HCT116 (cell line): Measurements from ENCODE around the gene CA12. TPM values are rescaled to one million over a fixed set of nuclear protein-coding genes. Genes with fewer than 3 reads are reported as not detected.

ENCODE experiments used
- ATAC-seq: fragments of 200-7000 bp; cut with Tn5 transposase; 2 replicates; pipeline ENCODE4 v1.9.1; 2020; ENCODE audit warnings: mild to moderate bottlenecking, moderate library complexity
- BruUV-seq: library from RNA; stranded (reverse); fragments of 400-500 nt; replicated peaks from 2 replicates; lab custom pipeline; 2021; lab: Mats Ljungman, UMichigan
- CTCF ChIA-PET: fragments of 300-600 bp; sonication (Branson Sonifier 250); formaldehyde crosslinking; loops from one replicate; lab custom pipeline; 2021; ENCODE audit warnings: antibody characterized with exemption; lab: Charles Lee
- POLR2A ChIA-PET: fragments of 300-600, 350-600 bp; sonication (Branson Sonifier 250); formaldehyde crosslinking; loops from one replicate; lab custom pipeline; 2021; ENCODE audit warnings: antibody characterized with exemption; lab: Charles Lee
- RAD21 ChIA-PET, 2 experiments: fragments of 300-600 bp; sonication (Branson Sonifier 250); formaldehyde crosslinking; loops; one replicate each; lab custom pipeline; 2023; ENCODE audit warnings: low total read pairs in 2 of 2; ENCODE audit not compliant: uncharacterized antibody in 2 of 2, unreplicated experiment in 2 of 2, low non-redundant PET in 1 of 2; lab: Charles Lee
- DNase-seq: peaks from one replicate; pipeline ENCODE4 v3.0.0-alpha.2; 2010; ENCODE audit warnings: low read depth, low spot score
- H2AFZ ChIP-seq: fragments of 200-600 bp; shearing (Covaris generic), sonication (generic); 2 replicates; pipeline ENCODE4 v1.6.1; 2017; ENCODE audit warnings: low read depth, mixed run types, mixed read lengths, antibody characterized with exemption, low read length; ENCODE audit not compliant: poor library complexity, severe bottlenecking
- H3K27ac ChIP-seq: 2 replicates; pipeline ENCODE4 v1.5.1; 2012; ENCODE audit warnings: low read depth, low read length
- H3K27me3 ChIP-seq: fragments of 200-600 bp; sonication (generic); 2 replicates; pipeline ENCODE4 v1.6.1; 2016; ENCODE audit warnings: mixed run types, low read length, mixed read lengths; ENCODE audit not compliant: insufficient read depth
- H3K36me3 ChIP-seq, 2 experiments: fragments of 200-500 bp in 1 of 2; fragments of 200-600 bp in 1 of 2; sonication (Bioruptor generic) in 1 of 2; sonication (generic) in 1 of 2; 2 replicates each; pipeline versions ENCODE4 v1.5.1 to v1.6.1; 2014 to 2016; ENCODE audit warnings: low read length in 2 of 2, inconsistent platforms in 1 of 2, mixed read lengths in 1 of 2, mixed run types in 1 of 2; ENCODE audit not compliant: insufficient read depth in 2 of 2, control insufficient read depth in 1 of 2
- H3K4me1 ChIP-seq, 2 experiments: fragments of 200-600 bp in 1 of 2; sonication (generic) in 1 of 2; 2 replicates each; pipeline versions ENCODE4 v1.5.1 to v1.6.1; 2012 to 2017; ENCODE audit warnings: low read length in 2 of 2, inconsistent platforms in 1 of 2, mild to moderate bottlenecking in 1 of 2, mixed read lengths in 1 of 2, mixed run types in 1 of 2, moderate library complexity in 1 of 2; ENCODE audit not compliant: insufficient read depth in 2 of 2, control insufficient read depth in 1 of 2
- H3K4me2 ChIP-seq: fragments of 200-600 bp; sonication (generic); 2 replicates; pipeline ENCODE4 v1.6.1; 2017; ENCODE audit warnings: mixed run types, low read length, mixed read lengths
- H3K4me3 ChIP-seq, 2 experiments: fragments of 200-600 bp in 1 of 2; sonication (generic) in 1 of 2; replicated peaks in 1 of 2; 2 replicates each; pipeline ENCODE4 v1.5.1; 2011 to 2016; ENCODE audit warnings: low read length in 2 of 2, control low read depth in 1 of 2, low read depth in 1 of 2, mild to moderate bottlenecking in 1 of 2, mixed read lengths in 1 of 2, mixed run types in 1 of 2
- H3K79me2 ChIP-seq: fragments of 200-600 bp; sonication (generic); 2 replicates; pipeline ENCODE4 v1.6.1; 2017; ENCODE audit warnings: mild to moderate bottlenecking, mixed run types, low read length, moderate library complexity, mixed read lengths; ENCODE audit not compliant: insufficient read depth
- H3K9ac ChIP-seq: fragments of 200-600 bp; sonication (generic); 2 replicates; pipeline ENCODE4 v1.6.1; 2016; ENCODE audit warnings: low read length, mixed read lengths
- H3K9me2 ChIP-seq: fragments of 200-600 bp; sonication (generic), shearing (Covaris generic); 2 replicates; pipeline ENCODE4 v1.6.1; 2017; ENCODE audit warnings: mixed run types, mild to moderate bottlenecking, moderate library complexity; ENCODE audit not compliant: insufficient read depth
- H3K9me3 ChIP-seq, 2 experiments: fragments of 200-500 bp in 1 of 2; fragments of 200-600 bp in 1 of 2; sonication (Bioruptor generic) in 1 of 2; sonication (generic) in 1 of 2; 2 replicates each; pipeline ENCODE4 v1.6.1; 2014 to 2017; ENCODE audit warnings: low read length in 2 of 2, mixed read lengths in 2 of 2, inconsistent platforms in 1 of 2, low read depth in 1 of 2, mild to moderate bottlenecking in 1 of 2, mixed run types in 1 of 2, moderate library complexity in 1 of 2; ENCODE audit not compliant: control insufficient read depth in 1 of 2, insufficient read depth in 1 of 2
- H4K20me1 ChIP-seq: fragments of 200-600 bp; sonication (generic), shearing (Covaris generic); 2 replicates; pipeline ENCODE4 v1.6.1; 2017; ENCODE audit warnings: mixed run types, mild to moderate bottlenecking, moderate library complexity; ENCODE audit not compliant: insufficient read depth
- CBX3 ChIP-seq: IDR thresholded peaks from 2 replicates; pipeline ENCODE4 v1.6.1; 2012; ENCODE audit warnings: low read depth
- EGR1 ChIP-seq: IDR thresholded peaks from 2 replicates; pipeline ENCODE4 v1.6.1; 2012; ENCODE audit warnings: low read depth
- EZH2phosphoT487 ChIP-seq: fragments of 200-600 bp; IDR thresholded peaks from 2 replicates; pipeline ENCODE4 v1.6.1; 2018; ENCODE audit warnings: antibody characterized with exemption, borderline replicate concordance
- FOSL1 ChIP-seq: IDR thresholded peaks from 2 replicates; pipeline ENCODE4 v1.6.1; 2012; ENCODE audit warnings: low read depth
- POLR2A ChIP-seq: IDR thresholded peaks from 2 replicates; pipeline ENCODE4 v1.7.0; 2011; ENCODE audit warnings: borderline replicate concordance; ENCODE audit not compliant: insufficient read depth, insufficient read length; ENCODE audit errors: extremely low read depth
- SP1 ChIP-seq: IDR thresholded peaks from 2 replicates; pipeline ENCODE4 v1.6.1; 2012; ENCODE audit warnings: low read depth
- YY1 ChIP-seq: IDR thresholded peaks from 2 replicates; pipeline ENCODE4 v1.6.1; 2011; ENCODE audit warnings: low read length, low read depth, moderate library complexity, mild to moderate bottlenecking; ENCODE audit not compliant: insufficient replicate concordance; ENCODE audit errors: extremely low read depth
- ZFX ChIP-seq: fragments of 450-650 bp; IDR thresholded peaks from 2 replicates; pipeline ENCODE4 v1.6.1; 2017
- intact Hi-C: fragments of 100-400 bp; cut with micrococcal nuclease; formaldehyde crosslinking; loops from 2 replicates; pipeline ENCODE4 v1.10.0; 2022
- total RNA-seq: library from RNA; stranded (reverse); gene quantifications from one replicate; pipeline ENCODE4 v1.2.1, GENCODE V29; 2021; ENCODE audit not compliant: unreplicated experiment

CA12 gene
- total RNA-seq, 1 experiment from 2014 or later, result 1.8 TPM

- CTCF ChIA-PET, result no interaction called here
- H3K4me3 ChIP-seq, result no peak overlapping the region
- H3K27ac ChIP-seq, result no peak overlapping the region
- H3K4me1 ChIP-seq, result no peaks in the 10 kb centered on the region
- TF ChIP-seq CBX3 (no peak), YY1 (no peak), SP1 (no peak), ZFX (no peak), EZH2phosphoT487 (no peak), FOSL1 (no peak), POLR2A (no peak)
- no TSS peak for BruUV-seq
- no peak overlapping the region for H2AFZ ChIP-seq
- H4K20me1 ChIP-seq, result no peaks in the 10 kb centered on the region
- H3K9ac ChIP-seq, result no peak overlapping the region
- intact Hi-C loops, result no loop called here
- no peaks in the 10 kb centered on the region for H3K27me3 ChIP-seq
- POLR2A ChIA-PET, result no interaction called here
- RAD21 ChIA-PET, result no interaction called here
- no peak overlapping the region for H3K4me2 ChIP-seq
- ATAC-seq, result no peak
- no peaks in the 10 kb centered on the region for H3K9me2 ChIP-seq
- no peaks in the 10 kb centered on the region for H3K9me3 ChIP-seq
- no peak for DNase-seq
- H3K79me2 ChIP-seq, result no peaks in the 10 kb centered on the region
- H3K36me3 ChIP-seq, result no peaks in the 10 kb centered on the region
Measured at GRCh38 chr15:63348392-63348791, 33.3 kb downstream of the CA12 start.

DNA sequence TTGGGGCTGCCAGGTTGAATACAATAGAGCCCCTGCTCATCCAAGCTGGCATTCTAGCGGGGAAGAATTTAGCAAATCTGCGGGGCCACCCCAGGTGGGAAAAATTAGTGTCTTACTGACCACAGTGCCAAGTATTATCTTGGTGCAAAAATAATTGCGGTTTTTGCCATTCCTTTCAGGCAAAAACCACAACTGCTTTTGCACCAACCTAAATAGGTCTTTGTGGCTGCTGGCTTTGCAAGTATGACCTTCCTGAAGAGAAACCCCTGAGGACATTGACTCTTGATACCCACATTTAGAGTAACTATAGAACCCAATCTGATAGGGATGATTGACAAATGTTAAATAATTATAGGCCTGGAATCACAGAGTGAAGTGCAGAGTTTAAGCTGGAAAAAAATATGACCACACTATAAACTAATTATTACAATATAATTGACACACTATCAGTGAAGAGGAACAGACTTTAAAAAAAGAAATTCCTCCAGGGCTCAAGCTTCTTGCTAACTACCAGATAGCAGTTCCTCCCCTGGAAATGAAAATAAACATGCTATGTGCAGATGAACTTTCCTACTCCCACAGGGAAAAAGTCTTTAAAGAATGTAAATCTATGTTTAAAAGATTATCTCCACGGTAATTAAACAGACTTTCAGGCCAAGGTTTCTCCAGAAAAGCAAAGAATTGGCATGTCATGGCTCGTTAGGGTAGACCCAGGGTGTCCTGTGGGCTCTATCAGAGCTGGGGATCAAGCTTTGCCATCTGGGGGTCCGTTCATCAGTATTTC is 34.4 kb downstream of the CA12 start:
- no peaks in the 10 kb centered on the region for H3K4me1 ChIP-seq
- H3K79me2 ChIP-seq, result no peaks in the 10 kb centered on the region
- intact Hi-C loops, result no loop called here
- no peaks in the 10 kb centered on the region for H3K9me2 ChIP-seq
- H3K27me3 ChIP-seq, result no peaks in the 10 kb centered on the region
- no peak overlapping the region for H3K9ac ChIP-seq
- H3K9me3 ChIP-seq, result no peaks in the 10 kb centered on the region
- H3K27ac ChIP-seq, result no peak overlapping the region
- H4K20me1 ChIP-seq, result no peaks in the 10 kb centered on the region
- BruUV-seq, result no TSS peak
- DNase-seq (no peak), ATAC-seq (no peak)
- H3K36me3 ChIP-seq, result no peaks in the 10 kb centered on the region
- H3K4me2 ChIP-seq, result no peak overlapping the region
- H2AFZ ChIP-seq, result no peak overlapping the region
- no peak for TF ChIP-seq EGR1
- CTCF ChIA-PET, result no interaction called here
- no peak overlapping the region for H3K4me3 ChIP-seq
- POLR2A ChIA-PET, result no interaction called here
- RAD21 ChIA-PET, result no interaction called here
